ENCODE measurements around the gene ADAMTS17.

ADAMTS17 gene

DNA sequence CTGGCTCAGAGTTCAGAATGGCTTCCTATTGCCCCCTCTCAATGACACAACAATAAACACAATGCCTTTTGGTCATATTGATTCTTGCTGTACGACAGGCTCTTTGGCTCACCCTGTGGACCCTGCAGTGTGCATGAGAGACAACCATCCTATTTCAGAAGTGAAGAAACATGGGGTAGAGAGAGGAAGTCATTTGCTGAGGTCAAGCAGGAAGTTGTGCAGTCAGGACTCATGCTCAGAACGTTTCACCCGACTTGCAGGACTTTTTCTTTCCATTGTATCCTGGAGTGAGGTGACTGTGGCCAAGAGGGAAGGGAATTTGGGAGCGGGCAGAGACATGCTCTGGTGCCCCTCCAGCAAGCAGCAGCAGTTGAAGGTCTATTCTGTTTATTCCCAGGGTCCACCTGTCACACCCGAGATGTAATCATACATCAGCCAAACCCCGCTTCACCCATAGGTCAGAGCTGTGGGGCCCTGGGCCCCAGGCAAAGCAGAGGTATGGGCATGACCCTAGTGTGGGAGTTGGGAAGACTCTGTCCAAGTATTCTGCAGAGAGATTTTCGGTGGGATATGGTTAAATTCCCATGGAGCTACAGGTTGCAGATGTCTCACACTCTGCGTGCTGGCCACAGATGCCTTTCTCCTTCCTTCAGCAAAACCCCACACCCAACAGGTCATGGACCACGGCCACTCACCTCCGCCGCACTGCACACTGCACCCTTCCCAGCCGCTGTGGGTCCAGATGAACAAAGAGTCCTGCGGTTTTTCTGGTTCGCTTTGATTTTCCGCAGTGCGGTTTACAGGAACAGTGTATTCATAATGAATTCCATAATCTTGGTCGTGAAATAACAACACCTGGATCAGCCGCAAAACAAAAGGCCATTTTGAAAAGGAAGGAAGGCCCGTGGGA is 290.6 kb downstream of the ADAMTS17 start:
- no peaks in the 10 kb centered on the region for H3K27me3 ChIP-seq
- no peaks in the 10 kb centered on the region for H3K4me1 ChIP-seq
- TF ChIP-seq Cebpa-rat (IDR thresholded peaks at IDR 0.05), result no peak
- H3K4me2 ChIP-seq, result no peak overlapping the region
- H3K36me3 ChIP-seq, result no peaks in the 10 kb centered on the region
- H4K20me1 ChIP-seq, result no peaks in the 10 kb centered on the region
- H3K9me3 ChIP-seq, result peaks cover 12% of the 10 kb centered on the region
- H3K27ac ChIP-seq, result no peak overlapping the region
- H3K9ac ChIP-seq, result no peak overlapping the region
- H3K4me3 ChIP-seq, result no peak overlapping the region

DNA sequence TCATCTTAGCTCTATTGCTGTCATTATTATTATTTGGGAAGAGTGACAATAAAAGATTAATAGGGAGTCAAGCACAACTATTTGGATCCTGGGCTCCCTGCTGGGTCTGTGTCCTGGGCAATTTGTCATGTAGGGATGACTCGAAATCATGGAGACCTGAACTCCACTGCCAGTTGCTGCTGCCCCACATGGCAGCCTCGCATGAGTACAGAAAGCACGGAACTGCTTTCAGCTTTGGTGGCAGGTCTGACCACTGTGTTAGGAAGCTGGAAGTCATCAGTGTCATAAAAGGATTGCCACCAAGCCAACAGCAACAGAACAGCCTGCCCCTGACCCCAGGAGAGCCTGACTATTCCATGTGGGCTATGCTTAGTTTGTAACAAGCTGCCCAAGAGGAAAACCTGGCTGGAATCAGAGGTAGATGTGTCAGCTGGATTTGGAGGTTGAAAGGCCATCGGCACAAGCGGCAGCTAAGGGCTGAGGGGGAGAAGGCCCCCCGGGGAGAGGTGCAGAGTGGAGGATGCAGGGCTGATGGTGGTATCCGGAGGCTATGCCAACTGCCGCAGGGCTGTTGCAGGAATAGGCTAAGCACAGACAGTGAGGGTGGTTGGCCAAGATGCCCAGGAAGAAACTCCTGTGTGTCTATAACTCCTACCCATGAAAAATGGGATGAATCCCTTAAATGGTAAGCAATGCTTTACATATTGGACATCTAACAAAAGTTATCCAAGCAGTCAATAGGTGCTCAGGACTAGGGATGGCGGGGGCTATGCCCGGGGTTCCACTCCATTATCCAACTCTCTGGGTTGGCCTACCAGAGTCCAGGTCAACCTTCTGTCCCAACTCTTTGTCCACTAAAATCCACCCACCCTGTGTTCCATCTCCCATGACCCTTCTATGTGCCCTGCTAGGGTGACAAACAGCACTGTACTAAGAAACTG is 291.6 kb downstream of the ADAMTS17 start:
- no peak overlapping the region for H3K4me3 ChIP-seq
- H4K20me1 ChIP-seq, result no peaks in the 10 kb centered on the region
- H3K27ac ChIP-seq, result no peak overlapping the region
- no peak overlapping the region for H3K4me2 ChIP-seq
- H3K36me3 ChIP-seq, result no peaks in the 10 kb centered on the region
- no peak for TF ChIP-seq Cebpa-rat (IDR thresholded peaks at IDR 0.05)
- peaks cover 12% of the 10 kb centered on the region for H3K9me3 ChIP-seq
- H3K27me3 ChIP-seq, result no peaks in the 10 kb centered on the region
- no peaks in the 10 kb centered on the region for H3K4me1 ChIP-seq
- H3K9ac ChIP-seq, result no peak overlapping the region

DNA sequence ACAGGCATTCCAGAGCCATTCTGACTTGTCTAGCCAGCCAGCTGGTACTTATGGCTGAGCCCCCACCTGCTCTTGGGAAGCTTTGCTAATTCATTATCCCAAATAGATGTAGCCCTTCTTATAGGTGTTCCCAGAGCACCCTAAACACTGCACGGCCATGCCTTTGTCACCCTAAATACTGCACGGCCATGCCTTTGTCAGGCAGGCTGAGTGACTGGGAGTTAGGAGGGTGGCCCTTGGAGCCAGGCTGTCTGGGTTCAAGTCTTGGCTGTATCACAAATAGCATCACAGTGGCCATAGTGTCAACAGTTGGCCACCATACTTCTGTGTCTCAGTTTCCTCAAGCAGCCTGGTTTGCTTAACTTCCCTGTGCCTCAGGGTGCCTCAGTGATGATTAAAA is 292.3 kb downstream of the ADAMTS17 start:
- Histone ChIP-seq H3K4me2 (no peak overlapping the region), H3K36me3 (no peaks in the 10 kb centered on the region), H3K9ac (no peak overlapping the region), H3K4me3 (no peak overlapping the region), H3K4me1 (no peaks in the 10 kb centered on the region), H3K27ac (no peak overlapping the region), H3K27me3 (no peaks in the 10 kb centered on the region), H4K20me1 (no peaks in the 10 kb centered on the region), H3K9me3 (peaks cover 12% of the 10 kb centered on the region)
- no peak for TF ChIP-seq Cebpa-rat (IDR thresholded peaks at IDR 0.05)

DNA sequence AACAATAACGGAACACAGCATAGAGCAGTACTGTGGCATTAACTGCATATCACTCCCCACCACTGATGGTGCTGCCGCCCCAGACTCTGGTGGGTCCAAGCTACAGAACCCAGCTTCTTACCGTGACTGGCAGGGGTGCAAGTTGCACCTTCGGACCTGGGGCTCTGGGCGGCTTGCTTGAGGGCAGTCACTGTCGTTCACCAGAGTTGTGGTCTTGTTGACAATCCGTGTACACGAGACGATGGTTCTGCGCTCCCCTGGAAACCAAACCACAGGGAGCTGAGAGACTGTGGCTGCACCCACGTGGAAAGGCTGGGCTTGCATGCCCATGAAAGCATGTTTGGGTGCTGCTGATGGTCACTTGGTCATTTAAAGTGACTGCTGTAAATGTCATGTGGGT is 293.0 kb downstream of the ADAMTS17 start:
- no peaks in the 10 kb centered on the region for H3K27me3 ChIP-seq
- H3K4me3 ChIP-seq, result no peak overlapping the region
- H3K9me3 ChIP-seq, result peaks cover 12% of the 10 kb centered on the region
- no peak overlapping the region for H3K4me2 ChIP-seq
- H3K27ac ChIP-seq, result no peak overlapping the region
- no peaks in the 10 kb centered on the region for H4K20me1 ChIP-seq
- no peaks in the 10 kb centered on the region for H3K4me1 ChIP-seq
- no peak for TF ChIP-seq Cebpa-rat (IDR thresholded peaks at IDR 0.05)
- no peak overlapping the region for H3K9ac ChIP-seq
- no peaks in the 10 kb centered on the region for H3K36me3 ChIP-seq

DNA sequence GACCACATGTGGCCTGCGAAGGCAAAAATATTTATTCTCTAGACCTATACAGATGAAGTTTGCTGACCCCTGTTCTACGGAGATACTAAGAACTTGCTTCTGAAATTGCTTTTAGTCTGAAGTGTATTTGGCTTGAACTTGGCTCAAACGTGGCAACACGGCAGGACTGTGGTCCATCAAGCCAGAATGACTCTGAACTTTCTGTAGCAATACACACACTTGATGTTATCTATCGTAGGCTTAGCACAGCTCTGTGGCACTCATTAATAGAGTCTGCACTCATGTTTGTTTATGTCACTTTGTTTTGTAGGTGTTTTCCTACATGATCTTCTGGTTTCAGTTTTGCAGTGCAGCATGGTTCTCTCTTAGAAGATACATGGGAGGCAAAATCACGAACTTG is 298.1 kb downstream of the ADAMTS17 start:
- peaks cover 12% of the 10 kb centered on the region for H3K9me3 ChIP-seq
- H3K9ac ChIP-seq, result no peak overlapping the region
- H4K20me1 ChIP-seq, result no peaks in the 10 kb centered on the region
- no peak overlapping the region for H3K27ac ChIP-seq
- H3K4me3 ChIP-seq, result no peak overlapping the region
- no peaks in the 10 kb centered on the region for H3K27me3 ChIP-seq
- no peak for TF ChIP-seq Cebpa-rat (IDR thresholded peaks at IDR 0.05)
- H3K4me2 ChIP-seq, result no peak overlapping the region
- peaks cover 10% of the 10 kb centered on the region; the same call in 1 of the 2 replicates for H3K4me1 ChIP-seq
- H3K36me3 ChIP-seq, result no peaks in the 10 kb centered on the region

DNA sequence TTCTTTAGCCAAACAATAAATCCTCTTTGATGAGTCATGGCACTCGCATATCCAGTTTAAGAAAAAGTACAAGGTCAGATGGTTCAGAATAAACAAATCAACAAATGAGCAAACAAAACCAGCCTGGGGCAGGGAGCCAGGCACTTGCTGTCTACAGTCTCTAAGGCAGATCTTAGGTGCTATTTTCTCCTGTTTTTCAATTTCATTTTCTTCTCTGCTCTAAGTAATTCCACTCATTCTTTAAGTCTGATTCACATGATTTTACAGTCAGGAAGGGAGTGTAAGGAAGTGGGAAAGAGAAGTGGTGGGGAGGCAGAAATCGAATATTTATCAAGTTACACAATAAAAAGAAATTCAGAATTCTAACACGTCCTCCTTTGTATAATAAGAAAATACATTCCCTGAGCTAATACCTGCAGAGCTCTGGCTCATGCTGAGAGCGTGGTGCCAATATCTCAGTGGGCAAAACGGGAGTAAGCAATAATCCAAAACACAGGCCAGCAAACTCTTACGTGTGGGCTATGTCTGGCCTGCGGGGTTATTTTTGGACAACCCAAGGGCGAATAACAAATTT is 298.6 kb downstream of the ADAMTS17 start:
- peaks cover 12% of the 10 kb centered on the region for H3K9me3 ChIP-seq
- no peak for TF ChIP-seq Cebpa-rat (IDR thresholded peaks at IDR 0.05)
- H3K36me3 ChIP-seq, result no peaks in the 10 kb centered on the region
- H3K27me3 ChIP-seq, result no peaks in the 10 kb centered on the region
- peaks cover 10% of the 10 kb centered on the region; the same call in 1 of the 2 replicates for H3K4me1 ChIP-seq
- H3K27ac ChIP-seq, result no peak overlapping the region
- H3K4me3 ChIP-seq, result no peak overlapping the region
- H3K9ac ChIP-seq, result no peak overlapping the region
- no peaks in the 10 kb centered on the region for H4K20me1 ChIP-seq
- peak overlapping the region; percentile 17; the same call in 1 of the 2 replicates for H3K4me2 ChIP-seq

DNA sequence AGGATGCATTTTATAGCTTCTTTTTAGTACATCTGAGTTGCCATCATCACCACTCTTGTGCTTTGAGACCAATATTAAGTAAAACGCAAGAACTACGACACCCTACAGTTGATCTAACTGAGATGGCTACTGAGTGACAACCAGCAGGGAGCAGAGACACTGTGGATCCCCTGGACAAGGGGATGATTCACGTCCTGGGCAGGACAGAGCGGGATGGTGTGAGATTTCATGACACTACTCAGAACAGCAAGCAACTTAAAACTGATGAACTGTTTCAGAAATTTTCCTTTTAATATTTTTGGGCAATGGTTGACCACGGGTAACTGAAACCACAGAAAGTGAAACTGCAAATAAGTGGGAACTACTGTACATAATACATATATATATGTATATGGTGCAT is 299.2 kb downstream of the ADAMTS17 start:
- no peaks in the 10 kb centered on the region for H3K36me3 ChIP-seq
- H3K4me1 ChIP-seq, result peaks cover 10% of the 10 kb centered on the region; the same call in 1 of the 2 replicates
- peaks cover 9% of the 10 kb centered on the region for H3K9me3 ChIP-seq
- H3K27me3 ChIP-seq, result no peaks in the 10 kb centered on the region
- no peak overlapping the region for H3K27ac ChIP-seq
- H4K20me1 ChIP-seq, result no peaks in the 10 kb centered on the region
- peak overlapping the region; percentile 21; the same call in 1 of the 2 replicates for H3K4me2 ChIP-seq
- H3K4me3 ChIP-seq, result no peak overlapping the region
- no peak for TF ChIP-seq Cebpa-rat (IDR thresholded peaks at IDR 0.05)
- H3K9ac ChIP-seq, result no peak overlapping the region

DNA sequence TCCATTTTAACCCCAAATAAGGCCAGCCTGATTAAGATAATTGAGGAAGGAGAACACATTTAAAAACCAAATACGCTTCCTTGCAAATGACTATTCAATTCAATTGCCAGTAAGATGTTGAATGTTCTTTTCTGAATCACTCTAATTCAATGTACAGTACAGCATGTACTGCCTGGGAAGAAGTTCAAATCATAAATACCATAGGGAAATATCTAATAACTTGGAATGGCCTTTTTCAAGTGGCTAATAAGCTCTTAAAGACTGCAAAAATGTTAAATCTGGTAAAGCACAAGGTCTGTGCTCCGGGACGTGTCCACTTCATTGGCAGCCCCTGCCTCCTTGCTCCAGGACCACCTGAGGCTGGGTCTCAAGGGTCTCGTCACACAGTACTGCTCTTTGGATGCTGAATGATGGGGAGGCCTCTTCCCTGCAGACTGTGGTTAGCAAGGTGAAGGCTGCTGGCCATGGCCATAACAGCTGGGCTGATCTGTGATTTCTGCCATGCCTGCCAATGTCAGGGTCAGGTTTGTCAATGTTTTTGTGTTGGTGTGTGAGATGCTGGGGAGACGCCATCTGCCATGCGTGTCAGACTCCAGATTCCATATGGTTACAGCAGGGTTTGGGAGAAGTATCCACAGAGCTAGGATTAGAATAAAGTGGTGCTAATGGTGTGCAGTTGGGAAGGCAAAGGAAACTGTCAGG is 300.5 kb downstream of the ADAMTS17 start:
- Histone ChIP-seq H3K4me3 (no peak overlapping the region), H3K4me2 (no peak overlapping the region)

DNA sequence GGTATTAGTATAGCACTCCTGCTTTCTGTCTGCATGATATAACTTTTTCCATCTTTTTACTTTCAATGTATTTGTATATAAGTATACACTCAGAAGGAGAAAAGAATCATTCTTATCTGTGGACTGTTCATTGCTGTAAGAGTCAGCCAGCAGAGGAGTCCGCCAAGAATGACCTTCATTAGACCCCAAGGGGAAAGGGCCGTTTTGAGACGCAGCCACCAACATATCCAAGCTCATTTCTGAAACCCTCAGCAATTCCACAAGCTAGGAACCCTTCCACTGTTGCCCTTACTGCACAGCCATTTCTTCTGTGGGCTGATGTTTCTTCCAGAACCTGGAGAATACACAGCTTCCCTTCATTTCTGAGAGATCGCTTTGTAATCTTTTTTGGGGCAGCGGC is 301.8 kb downstream of the ADAMTS17 start:
- no peak overlapping the region for H3K27ac ChIP-seq
- no peaks in the 10 kb centered on the region for H3K36me3 ChIP-seq
- no peaks in the 10 kb centered on the region for H3K27me3 ChIP-seq
- no peak for TF ChIP-seq Cebpa-rat (IDR thresholded peaks at IDR 0.05)
- no peak overlapping the region for H3K9ac ChIP-seq
- no peaks in the 10 kb centered on the region for H4K20me1 ChIP-seq
- H3K4me1 ChIP-seq, result peaks cover 10% of the 10 kb centered on the region; the same call in 1 of the 2 replicates
- H3K4me2 ChIP-seq, result no peak overlapping the region
- H3K9me3 ChIP-seq, result no peaks in the 10 kb centered on the region
- H3K4me3 ChIP-seq, result no peak overlapping the region

More for the DNA sequence above, 300.5 kb downstream of the ADAMTS17 start:
- H3K4me1 ChIP-seq, result peaks cover 10% of the 10 kb centered on the region; the same call in 1 of the 2 replicates
- no peaks in the 10 kb centered on the region for H4K20me1 ChIP-seq
- H3K36me3 ChIP-seq, result no peaks in the 10 kb centered on the region
- H3K27me3 ChIP-seq, result no peaks in the 10 kb centered on the region
- H3K9ac ChIP-seq, result no peak overlapping the region
- no peak overlapping the region for H3K27ac ChIP-seq
- no peak for TF ChIP-seq Cebpa-rat (IDR thresholded peaks at IDR 0.05)
- no peaks in the 10 kb centered on the region for H3K9me3 ChIP-seq

All from BLaER1 (cell line).